Keratinocyte (primary cell): ENCODE data around the gene SLIT3.

Experiments used
- EZH2 ChIP-seq: IDR thresholded peaks from one replicate; pipeline ENCODE4 v1.6.1; 2012; ENCODE audit warnings: inconsistent platforms, mild to moderate bottlenecking, low read length, moderate library complexity
- TF ChIP-seq, protein P1 (sequence below), 3 experiments: IDR thresholded peaks in 1 of 3; conservative IDR thresholded peaks in 1 of 3; optimal IDR thresholded peaks in 1 of 3; 2 replicates in 2 of 3; 3 replicates in 1 of 3; pipeline versions ENCODE3 to v1.5.1; 2011; ENCODE audit warnings: low read length in 3 of 3, mild to moderate bottlenecking in 3 of 3, moderate library complexity in 2 of 3, control low read depth in 1 of 3, inconsistent platforms in 1 of 3; ENCODE audit not compliant: insufficient read depth in 2 of 3; ENCODE audit errors: extremely low read depth in 1 of 3

DNA sequence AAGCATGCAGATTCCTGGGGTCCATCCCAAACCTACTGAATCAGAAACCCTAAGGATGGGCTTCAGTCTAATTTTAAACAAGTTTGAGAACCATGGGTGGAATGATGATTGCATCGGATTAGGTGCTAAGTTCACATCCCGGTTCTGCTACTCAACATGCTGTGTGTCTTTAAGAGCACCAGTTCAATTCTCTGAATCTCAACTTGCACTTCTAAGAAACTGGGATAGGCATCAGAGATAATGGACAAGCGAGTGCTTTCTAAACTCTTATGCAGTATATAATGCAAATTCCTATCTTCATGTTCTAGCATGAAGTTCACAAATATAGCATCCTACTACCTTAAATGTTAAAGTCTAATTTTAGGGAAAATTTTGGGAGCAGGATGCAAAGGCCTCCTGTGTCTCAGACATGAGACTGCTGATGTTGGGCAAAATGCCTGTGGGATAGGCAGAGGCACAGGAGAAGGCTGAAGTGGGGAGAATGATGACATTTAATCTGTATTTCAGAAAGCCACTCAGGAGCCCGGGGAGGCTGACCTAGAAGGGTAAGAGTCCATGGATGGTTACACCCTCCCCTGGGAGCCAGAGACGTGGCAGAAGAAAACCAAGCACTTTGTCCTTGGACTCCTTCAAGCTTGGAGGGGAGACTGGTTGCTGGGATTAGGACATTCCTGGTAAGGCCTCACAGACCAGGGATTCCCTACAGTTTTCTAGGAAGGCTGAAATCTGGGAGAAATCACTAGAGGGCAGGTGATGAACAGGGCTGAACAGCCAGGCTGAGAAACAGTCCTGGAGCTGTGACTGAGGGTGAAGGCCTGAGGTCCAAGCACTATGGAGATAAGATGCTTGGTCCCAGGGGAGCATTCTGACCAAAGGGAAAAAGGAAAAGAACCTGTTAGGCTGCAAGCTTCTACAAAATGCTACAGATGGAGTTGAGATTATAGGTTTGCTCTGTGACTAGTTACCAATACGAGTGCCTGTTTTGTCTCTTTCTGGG lies 409.8 kb downstream of the SLIT3 start:
- TF ChIP-seq, protein P1, sequence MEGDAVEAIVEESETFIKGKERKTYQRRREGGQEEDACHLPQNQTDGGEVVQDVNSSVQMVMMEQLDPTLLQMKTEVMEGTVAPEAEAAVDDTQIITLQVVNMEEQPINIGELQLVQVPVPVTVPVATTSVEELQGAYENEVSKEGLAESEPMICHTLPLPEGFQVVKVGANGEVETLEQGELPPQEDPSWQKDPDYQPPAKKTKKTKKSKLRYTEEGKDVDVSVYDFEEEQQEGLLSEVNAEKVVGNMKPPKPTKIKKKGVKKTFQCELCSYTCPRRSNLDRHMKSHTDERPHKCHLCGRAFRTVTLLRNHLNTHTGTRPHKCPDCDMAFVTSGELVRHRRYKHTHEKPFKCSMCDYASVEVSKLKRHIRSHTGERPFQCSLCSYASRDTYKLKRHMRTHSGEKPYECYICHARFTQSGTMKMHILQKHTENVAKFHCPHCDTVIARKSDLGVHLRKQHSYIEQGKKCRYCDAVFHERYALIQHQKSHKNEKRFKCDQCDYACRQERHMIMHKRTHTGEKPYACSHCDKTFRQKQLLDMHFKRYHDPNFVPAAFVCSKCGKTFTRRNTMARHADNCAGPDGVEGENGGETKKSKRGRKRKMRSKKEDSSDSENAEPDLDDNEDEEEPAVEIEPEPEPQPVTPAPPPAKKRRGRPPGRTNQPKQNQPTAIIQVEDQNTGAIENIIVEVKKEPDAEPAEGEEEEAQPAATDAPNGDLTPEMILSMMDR (optimal IDR thresholded peaks at IDR 0.05 in 1 of 3, IDR thresholded peaks at IDR 0.05 in 1 of 3, conservative IDR thresholded peaks at IDR 0.05 in 1 of 3; ENCODE audit: extremely low read depth in 1 of 3, insufficient read depth in 2 of 3, low read length in 3 of 3) = no peak
- TF ChIP-seq EZH2 = no peak
